ENCODE results near the gene ELSPBP1.
"Not testable (repeated sequence)": the region's sequence is repeated elsewhere in the genome, so short reads cannot be mapped to it uniquely, and the experiment has no call there.

Gene ELSPBP1

GRCh38 chr19:47994209-47994802, at the start of gene ELSPBP1:
Gene ELSPBP1, plus strand, starts transcription at chr19:47994632. Its CDS starts 14,036 bp downstream, at chr19:48008668.
- no peak for DNase-seq
- intact Hi-C loops (cut with DNase I) = no loop called here

DNA sequence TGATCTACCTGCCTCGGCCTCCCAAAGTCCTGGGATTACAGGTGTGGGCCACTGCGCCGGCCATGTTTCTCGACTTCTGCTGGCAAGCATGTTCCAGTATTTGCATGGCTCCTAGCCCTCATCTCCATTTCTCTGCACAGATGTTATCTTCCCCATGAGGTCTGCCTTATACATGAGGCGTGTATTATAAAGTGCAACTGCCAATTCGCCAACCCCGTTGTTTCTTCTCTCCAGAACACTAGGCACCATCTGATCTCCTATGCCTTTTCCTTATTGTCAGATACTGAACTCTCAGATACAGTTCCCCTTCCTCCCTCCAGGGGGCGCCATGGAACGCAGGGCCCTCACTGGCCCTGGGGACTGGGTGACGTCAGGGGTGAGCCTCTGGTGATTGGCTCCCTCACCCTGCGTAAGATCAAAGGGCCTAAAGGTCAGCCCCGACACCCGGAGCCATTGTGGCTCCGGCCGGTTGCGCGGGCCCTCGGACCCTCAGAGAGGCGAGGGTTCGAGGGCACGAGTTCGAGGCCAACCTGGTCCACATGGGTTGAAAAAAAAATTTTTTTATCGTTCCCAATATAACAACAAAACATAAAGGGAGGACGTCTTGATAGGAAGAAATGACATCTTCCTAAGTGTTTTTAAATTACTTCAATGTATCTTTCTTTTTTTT, 44.4 kb upstream of the ELSPBP1 start:
- intact Hi-C loops (cut with DNase I) = not testable (repeated sequence)

GRCh38 chr19:47952132-47952531, 42.3 kb upstream of the ELSPBP1 start:
- DNase-seq; intact Hi-C loops (cut with DNase I): not testable (repeated sequence)

More for the DNA sequence above, 44.4 kb upstream of the ELSPBP1 start:
- DNase-seq = peak in 4 of 10 donors; percentile 29 to 85 (median 56)

DNA sequence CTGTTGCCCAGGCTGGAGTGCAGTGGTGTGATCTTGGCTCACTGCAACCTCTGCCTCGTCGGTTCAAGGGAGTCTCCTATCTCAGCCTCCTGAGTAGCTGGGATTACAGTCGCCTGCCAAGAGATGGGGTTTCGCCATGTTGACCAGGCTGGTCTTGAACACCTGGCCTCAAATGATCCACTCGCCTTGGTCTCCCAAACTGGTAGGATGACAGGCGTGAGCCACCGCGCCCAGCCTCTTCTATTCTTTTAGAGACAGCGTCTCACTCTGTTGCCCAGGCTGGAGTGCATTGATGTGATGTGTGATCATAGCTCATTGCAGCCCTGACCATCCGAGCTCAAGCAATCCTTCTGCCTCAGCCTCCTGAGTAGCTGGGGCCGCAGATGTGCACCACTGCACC, 38.5 kb upstream of the ELSPBP1 start:
- intact Hi-C loops (cut with DNase I) = not testable (repeated sequence)
- DNase-seq = peak in 3 of 10 donors; percentile 12 to 83 (median 81)

- no peak for DNase-seq
- intact Hi-C loops (cut with DNase I) = no loop called here
Measured at GRCh38 chr19:47973529-47973928, 20.9 kb upstream of the ELSPBP1 start.

- no peak for DNase-seq
- intact Hi-C loops (cut with DNase I) = no loop called here
Measured at GRCh38 chr19:47991191-47991808, 3.1 kb upstream of the ELSPBP1 start.

DNA sequence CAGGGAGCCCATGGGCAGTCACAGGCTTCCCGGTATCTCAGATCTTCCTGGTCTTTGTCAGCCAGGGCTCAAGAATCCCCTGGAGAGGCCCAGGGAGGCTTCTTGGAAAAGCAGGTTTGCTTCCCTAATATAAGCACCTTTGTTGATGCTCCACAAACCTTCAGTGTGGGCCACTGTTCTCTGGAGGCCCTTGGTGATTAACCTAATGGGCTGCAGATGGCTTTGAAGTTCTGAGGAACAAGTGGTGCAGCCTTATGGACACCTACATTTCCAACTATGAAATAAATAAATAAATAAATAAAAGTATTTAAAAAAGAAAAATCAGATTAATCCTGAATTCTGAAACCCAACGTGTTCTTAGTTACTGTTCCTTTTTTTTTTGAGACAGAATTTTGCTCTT, 2.4 kb upstream of the ELSPBP1 start, which contains the start of gene BSPH1:
Gene BSPH1, minus strand, starts transcription at position 101 of the 400 bp plus-strand sequence. Its CDS starts 89 bp downstream, at position 12.
- intact Hi-C loops (cut with DNase I) = no loop called here
- DNase-seq = no peak

DNA sequence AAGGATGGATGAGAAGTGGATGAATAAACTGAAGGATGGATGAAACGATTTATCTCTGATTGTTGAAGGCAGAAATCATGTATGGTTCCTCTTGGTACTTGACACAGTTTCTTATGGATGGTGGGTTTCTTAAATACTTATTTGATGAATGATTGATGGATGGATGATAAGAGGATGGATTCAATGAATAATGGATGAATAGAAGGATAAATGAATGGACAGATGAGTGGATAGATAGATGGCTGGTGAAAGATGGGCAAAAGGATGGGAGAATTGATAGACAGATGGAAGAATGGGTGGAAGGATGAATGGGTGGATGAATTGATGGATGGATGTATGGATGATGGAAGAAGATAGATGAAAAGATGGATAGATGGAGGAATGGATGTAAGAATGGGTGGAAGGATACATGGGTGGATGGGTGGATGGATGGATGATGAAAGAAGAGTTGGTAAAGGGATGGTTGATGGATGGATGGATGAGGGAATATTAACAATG, 1.8 kb downstream of the ELSPBP1 start:
- DNase-seq = no peak
- intact Hi-C loops (cut with DNase I) = no loop called here

- DNase-seq = no peak
- intact Hi-C loops (cut with DNase I) = no loop called here
Measured at GRCh38 chr19:47998800-47999199, 4.4 kb downstream of the ELSPBP1 start.

- intact Hi-C loops (cut with DNase I) = no loop called here
Measured at GRCh38 chr19:48000846-48001245, 6.4 kb downstream of the ELSPBP1 start.

DNA sequence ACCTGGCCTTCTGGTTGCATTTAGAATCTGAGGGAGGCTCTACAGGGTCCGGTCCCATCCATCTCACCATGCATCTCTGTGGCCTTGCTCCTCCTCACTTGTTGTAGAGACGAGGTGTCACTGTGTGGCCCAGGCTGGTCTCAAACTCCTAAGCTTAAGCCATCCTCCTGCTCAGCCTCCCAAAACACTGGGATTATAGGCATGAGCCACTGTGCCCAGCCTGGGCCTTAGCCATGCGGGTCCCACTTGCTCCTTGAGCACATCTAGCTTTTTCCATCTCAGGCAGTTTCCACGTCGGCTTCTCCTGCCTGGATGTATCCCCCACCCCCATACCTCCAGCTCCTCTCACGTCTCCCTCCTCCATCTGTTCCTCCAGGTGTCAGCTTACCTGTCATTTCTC, 9.8 kb downstream of the ELSPBP1 start:
- no peak for DNase-seq
- intact Hi-C loops (cut with DNase I) = no loop called here

More at GRCh38 chr19:48000846-48001245, 6.4 kb downstream of the ELSPBP1 start:
- DNase-seq = no peak

GRCh38 chr19:48006762-48007161, 12.3 kb downstream of the ELSPBP1 start:
- intact Hi-C loops (cut with DNase I) = no loop called here
- no peak for DNase-seq

- DNase-seq = no peak
- intact Hi-C loops (cut with DNase I) = no loop called here
Measured at GRCh38 chr19:48010932-48011758, 16.7 kb downstream of the ELSPBP1 start.

DNA sequence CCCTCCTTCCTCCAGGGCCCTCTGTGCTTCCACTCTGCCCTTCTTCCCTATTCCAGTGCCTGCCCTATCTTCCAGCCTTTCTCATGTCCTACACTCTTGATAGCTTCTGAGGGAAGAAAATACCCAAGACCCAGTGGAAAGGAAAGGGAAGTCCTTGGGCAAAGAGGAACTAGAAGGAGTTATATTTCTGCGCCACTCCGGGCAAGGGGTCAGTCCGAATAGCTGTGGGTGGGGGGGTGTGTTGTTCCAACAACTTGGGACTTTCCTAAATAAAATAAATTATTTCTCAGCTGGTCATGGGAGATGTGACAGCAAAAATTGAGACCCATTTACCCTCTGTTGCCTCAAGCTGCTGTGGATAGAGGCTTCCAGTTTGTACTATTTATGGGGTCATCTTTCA, 26.3 kb downstream of the ELSPBP1 start:
- no peak for DNase-seq
- intact Hi-C loops (cut with DNase I) = no loop called here

DNA sequence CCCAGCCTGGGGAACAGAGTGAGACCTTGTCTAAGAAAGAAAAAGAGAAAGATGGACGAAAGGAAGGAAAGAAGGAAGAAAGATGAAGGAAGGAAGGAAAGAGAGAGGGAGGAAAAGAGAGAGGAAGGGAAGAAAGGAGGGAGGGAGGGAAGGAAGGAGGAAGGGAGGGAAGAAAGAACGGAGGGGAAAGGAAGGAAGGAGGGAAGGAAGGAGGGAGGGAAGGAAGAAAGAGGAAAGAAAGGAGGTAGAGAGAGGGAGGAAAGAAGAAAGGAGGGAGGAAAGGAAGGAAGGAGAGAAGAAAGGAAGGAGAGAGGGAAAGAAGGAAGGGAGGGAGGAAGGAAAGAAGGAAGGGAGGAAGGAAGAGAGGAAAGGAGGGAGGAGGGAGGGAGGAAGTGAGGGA, 28.6 kb downstream of the ELSPBP1 start:
- no peak for DNase-seq
- intact Hi-C loops (cut with DNase I) = no loop called here

DNA sequence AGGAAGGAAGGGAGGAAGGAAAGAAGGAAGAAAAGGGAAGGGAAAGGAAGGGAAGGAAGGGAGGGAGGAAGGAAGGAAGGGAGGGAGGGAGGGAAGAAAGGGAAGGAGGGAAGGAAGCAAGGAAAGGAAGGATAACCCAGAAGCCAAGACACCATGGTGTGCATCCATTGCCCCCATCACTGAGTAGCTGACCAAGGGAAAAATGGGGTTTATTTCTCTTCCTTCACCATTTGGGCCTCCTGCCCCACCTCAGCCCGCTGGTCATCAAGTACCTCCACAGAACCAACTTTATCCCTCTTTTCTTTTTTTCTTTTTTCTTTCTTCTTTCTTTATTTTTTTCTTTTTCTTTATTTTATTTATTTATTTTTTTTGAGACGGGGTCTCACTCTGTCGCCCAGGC, 29.1 kb downstream of the ELSPBP1 start:
- no peak for DNase-seq
- intact Hi-C loops (cut with DNase I) = no loop called here

DNA sequence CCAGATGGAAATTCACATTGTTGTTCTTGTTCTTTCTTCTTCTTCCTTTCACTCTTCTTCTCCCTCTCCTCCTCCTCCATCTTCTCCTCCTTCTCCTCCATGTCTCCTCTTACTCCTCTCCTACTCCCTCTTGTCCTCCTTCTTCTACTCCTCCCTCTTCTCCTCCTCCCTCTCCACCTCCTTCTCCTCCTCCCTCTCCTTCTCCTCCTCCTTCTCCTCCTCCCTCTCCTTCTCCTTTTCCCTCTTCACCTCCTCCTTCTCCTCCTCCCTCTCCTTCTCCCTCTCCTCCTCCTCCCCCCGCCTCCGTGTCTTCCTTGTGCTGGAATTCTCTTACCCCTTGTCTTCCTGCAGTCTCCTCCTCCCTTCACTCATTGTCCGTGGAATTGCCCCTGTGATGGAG, 31.0 kb downstream of the ELSPBP1 start:
- intact Hi-C loops (cut with DNase I) = no loop called here
- no peak for DNase-seq

- intact Hi-C loops (cut with DNase I) = no loop called here
- DNase-seq = no peak
Measured at GRCh38 chr19:48029431-48029830, 35.0 kb downstream of the ELSPBP1 start.

DNA sequence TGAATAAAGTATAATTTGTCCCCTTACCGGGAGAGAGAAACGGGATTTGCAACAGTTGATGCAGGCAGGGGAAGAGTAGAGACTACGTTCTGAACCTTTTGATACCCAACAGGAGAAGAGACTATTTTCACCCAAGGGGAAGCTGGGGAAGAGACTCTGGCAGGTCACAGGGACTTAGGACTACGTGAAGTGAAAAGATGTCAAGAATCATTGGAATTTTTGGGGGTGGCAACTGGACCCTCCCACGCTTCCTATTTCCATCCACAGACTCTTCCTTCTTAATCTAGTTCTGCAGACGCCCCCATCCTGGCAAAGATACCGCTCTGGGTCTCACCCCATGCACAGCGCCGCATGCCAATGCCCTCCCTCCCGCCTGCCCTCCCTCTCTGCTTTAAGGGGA, 35.6 kb downstream of the ELSPBP1 start:
- peak in 1 of 10 donors; percentile 43 for DNase-seq
- intact Hi-C loops (cut with DNase I) = no loop called here

DNA sequence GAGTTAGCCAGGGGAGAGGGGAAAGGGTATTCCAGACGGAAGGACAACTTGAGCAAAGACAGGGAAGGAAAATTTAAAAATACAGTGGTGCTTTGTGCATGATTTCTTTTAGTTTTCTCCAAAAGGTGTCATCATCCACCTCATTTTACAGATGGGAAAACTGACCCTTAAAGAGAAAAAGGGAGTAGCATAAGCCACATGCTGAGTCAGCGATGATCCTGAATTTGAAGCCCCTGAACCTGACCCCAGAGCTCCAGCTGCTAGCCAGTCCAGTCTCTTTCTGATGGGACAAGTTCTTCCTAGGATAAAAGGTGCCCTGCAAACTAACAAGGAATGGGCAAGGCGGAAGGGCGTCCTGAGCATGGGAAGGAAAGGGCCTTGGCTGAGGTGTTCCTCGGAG, 39.2 kb downstream of the ELSPBP1 start:
- intact Hi-C loops (cut with DNase I) = no loop called here
- DNase-seq = no peak

GRCh38 chr19:48036765-48037164, 42.3 kb downstream of the ELSPBP1 start:
- no peak for DNase-seq
- intact Hi-C loops (cut with DNase I) = no loop called here

Data from posterior cingulate gyrus (tissue), 11 donors.